ENCODE data around the gene DNM3.

DNA sequence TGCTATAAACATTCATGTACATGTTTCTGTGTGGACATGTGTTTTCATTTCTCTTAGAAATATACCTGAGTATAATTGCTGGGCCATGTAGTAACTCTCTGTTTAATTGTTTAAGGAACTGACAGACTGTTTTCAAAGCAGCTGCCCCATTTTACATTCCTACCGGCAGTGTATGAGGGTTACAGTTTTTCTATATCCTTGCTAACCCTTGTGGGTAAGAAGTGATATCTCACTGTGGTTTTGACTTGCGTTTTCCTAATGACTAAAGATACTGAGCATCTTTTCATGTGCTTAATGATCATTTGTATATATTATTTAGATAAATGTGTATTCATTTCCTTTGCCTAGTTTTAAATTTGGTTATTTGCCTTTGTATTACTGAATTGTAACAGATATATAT lies 81.7 kb downstream of the DNM3 start:
- TF ChIP-seq, protein P1, sequence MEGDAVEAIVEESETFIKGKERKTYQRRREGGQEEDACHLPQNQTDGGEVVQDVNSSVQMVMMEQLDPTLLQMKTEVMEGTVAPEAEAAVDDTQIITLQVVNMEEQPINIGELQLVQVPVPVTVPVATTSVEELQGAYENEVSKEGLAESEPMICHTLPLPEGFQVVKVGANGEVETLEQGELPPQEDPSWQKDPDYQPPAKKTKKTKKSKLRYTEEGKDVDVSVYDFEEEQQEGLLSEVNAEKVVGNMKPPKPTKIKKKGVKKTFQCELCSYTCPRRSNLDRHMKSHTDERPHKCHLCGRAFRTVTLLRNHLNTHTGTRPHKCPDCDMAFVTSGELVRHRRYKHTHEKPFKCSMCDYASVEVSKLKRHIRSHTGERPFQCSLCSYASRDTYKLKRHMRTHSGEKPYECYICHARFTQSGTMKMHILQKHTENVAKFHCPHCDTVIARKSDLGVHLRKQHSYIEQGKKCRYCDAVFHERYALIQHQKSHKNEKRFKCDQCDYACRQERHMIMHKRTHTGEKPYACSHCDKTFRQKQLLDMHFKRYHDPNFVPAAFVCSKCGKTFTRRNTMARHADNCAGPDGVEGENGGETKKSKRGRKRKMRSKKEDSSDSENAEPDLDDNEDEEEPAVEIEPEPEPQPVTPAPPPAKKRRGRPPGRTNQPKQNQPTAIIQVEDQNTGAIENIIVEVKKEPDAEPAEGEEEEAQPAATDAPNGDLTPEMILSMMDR (conservative IDR thresholded peaks at IDR 0.05; ENCODE audit: low read depth, low read length) = no peak
- no peak for TF ChIP-seq EZH2 (IDR thresholded peaks at IDR 0.05; ENCODE audit: borderline replicate concordance, low read depth, low read length, poor library complexity, severe bottlenecking)

Measured in A673 (cell line).